Right hindlimb (tissue), 1 donor: ENCODE data around the gene SLC6A2.
"Not testable (repeated sequence)": the region's sequence is repeated elsewhere in the genome, so short reads cannot be mapped to it uniquely, and the experiment has no call there.

Source experiments
- DNase-seq: peaks from one replicate; pipeline ENCODE4 v3.0.0-alpha.2; 2018

SLC6A2 gene

GRCh38 chr16:55725055-55725777, 69.4 kb downstream of the SLC6A2 start:
- no peak for DNase-seq

GRCh38 chr16:55728797-55729196, 73.0 kb downstream of the SLC6A2 start:
- no peak for DNase-seq

- DNase-seq: no peak
These were observed 74.3 kb downstream of the SLC6A2 start for GRCh38 chr16:55730115-55730514.

GRCh38 chr16:55732496-55732895, 76.7 kb downstream of the SLC6A2 start:
- DNase-seq: no peak

GRCh38 chr16:55734665-55735064, 78.9 kb downstream of the SLC6A2 start:
- DNase-seq: no peak

- no peak for DNase-seq
These were observed 79.5 kb downstream of the SLC6A2 start for GRCh38 chr16:55735120-55735781.

- DNase-seq: no peak
These were observed 80.9 kb downstream of the SLC6A2 start for GRCh38 chr16:55736671-55737070.

GRCh38 chr16:55737318-55737717, 81.5 kb downstream of the SLC6A2 start:
- DNase-seq: no peak

- DNase-seq: no peak
These were observed 82.2 kb downstream of the SLC6A2 start for GRCh38 chr16:55737966-55738365.

- no peak for DNase-seq
These were observed 90.3 kb downstream of the SLC6A2 start for GRCh38 chr16:55746081-55746480.

- DNase-seq: no peak
These were observed 92.0 kb downstream of the SLC6A2 start for GRCh38 chr16:55747785-55748184.

GRCh38 chr16:55752465-55753144, 96.8 kb downstream of the SLC6A2 start:
- not testable (repeated sequence) for DNase-seq

GRCh38 chr16:55753145-55753631, 97.4 kb downstream of the SLC6A2 start:
- not testable (repeated sequence) for DNase-seq
